Nephron progenitor cell (in vitro differentiated cells): ENCODE data around the gene STKLD1.

Experiments used
- DNase-seq: peaks from one replicate; pipeline ENCODE4 v3.0.0; 2021
- H3K27ac Mint-ChIP-seq: 2 replicates; pipeline ENCODE4 v1.8.0; 2021; ENCODE audit warnings: mild to moderate bottlenecking, moderate library complexity, mixed read lengths
- H3K27me3 Mint-ChIP-seq: 2 replicates; pipeline ENCODE4 v1.8.0; 2021; ENCODE audit warnings: mild to moderate bottlenecking, low read depth, mixed read lengths; ENCODE audit not compliant: poor library complexity
- H3K36me3 Mint-ChIP-seq: 2 replicates; pipeline ENCODE4 v1.8.0; 2021; ENCODE audit warnings: low read depth, mixed read lengths
- H3K4me1 Mint-ChIP-seq: 2 replicates; pipeline ENCODE4 v1.8.0; 2021; ENCODE audit warnings: mixed read lengths
- H3K4me3 Mint-ChIP-seq: 2 replicates; pipeline ENCODE4 v1.8.0; 2021; ENCODE audit warnings: mild to moderate bottlenecking, moderate library complexity, mixed read lengths
- H3K9me3 Mint-ChIP-seq: 2 replicates; pipeline ENCODE4 v1.8.0; 2021; ENCODE audit warnings: mild to moderate bottlenecking, moderate library complexity, mixed read lengths
- CTCF ChIP-seq: fragments of 200-600 bp; sonication (generic); IDR thresholded peaks from 2 replicates; pipeline ENCODE4 v1.5.0; 2021; ENCODE audit warnings: antibody characterized with exemption

Gene STKLD1

GRCh38 chr9:133377721-133378216 lies 1.6 kb downstream of the STKLD1 start:
- Mint-ChIP-seq H3K4me3 (no peak overlapping the region), H3K4me1 (peaks cover 26% of the 10 kb centered on the region), H3K27ac (no peak overlapping the region), H3K36me3 (no peaks in the 10 kb centered on the region), H3K27me3 (peaks cover 5% of the 10 kb centered on the region), H3K9me3 (peaks cover 18% of the 10 kb centered on the region)
- DNase-seq = no peak
- no peak for TF ChIP-seq CTCF

GRCh38 chr9:133378408-133378962 lies 2.3 kb downstream of the STKLD1 start:
- Mint-ChIP-seq H3K4me3 (no peak overlapping the region), H3K4me1 (peaks cover 21% of the 10 kb centered on the region), H3K27ac (no peak overlapping the region), H3K9me3 (peaks cover 18% of the 10 kb centered on the region), H3K36me3 (no peaks in the 10 kb centered on the region), H3K27me3 (peaks cover 5% of the 10 kb centered on the region)
- no peak for TF ChIP-seq CTCF
- DNase-seq = no peak

GRCh38 chr9:133379153-133380086 lies 3.3 kb downstream of the STKLD1 start:
- peaks cover 18% of the 10 kb centered on the region for H3K9me3 Mint-ChIP-seq
- no peak for TF ChIP-seq CTCF
- no peak for DNase-seq
- no peaks in the 10 kb centered on the region for H3K36me3 Mint-ChIP-seq
- peaks cover 14% of the 10 kb centered on the region for H3K4me1 Mint-ChIP-seq
- no peak overlapping the region for H3K27ac Mint-ChIP-seq
- H3K27me3 Mint-ChIP-seq = peaks cover 5% of the 10 kb centered on the region
- peak overlapping the region; percentile 16 for H3K4me3 Mint-ChIP-seq

- no peak for TF ChIP-seq CTCF
- peaks cover 5% of the 10 kb centered on the region for H3K27me3 Mint-ChIP-seq
- DNase-seq = no peak
- peaks cover 18% of the 10 kb centered on the region for H3K9me3 Mint-ChIP-seq
- H3K27ac Mint-ChIP-seq = no peak overlapping the region
- peaks cover 7% of the 10 kb centered on the region for H3K4me1 Mint-ChIP-seq
- H3K36me3 Mint-ChIP-seq = no peaks in the 10 kb centered on the region
- no peak overlapping the region for H3K4me3 Mint-ChIP-seq
These were observed 4.6 kb downstream of the STKLD1 start for GRCh38 chr9:133380734-133381133.

- H3K9me3 Mint-ChIP-seq = peaks cover 11% of the 10 kb centered on the region
- H3K36me3 Mint-ChIP-seq = no peaks in the 10 kb centered on the region
- no peak for TF ChIP-seq CTCF
- H3K27me3 Mint-ChIP-seq = peaks cover 4% of the 10 kb centered on the region
- H3K4me3 Mint-ChIP-seq = no peak overlapping the region
- peaks cover 24% of the 10 kb centered on the region for H3K4me1 Mint-ChIP-seq
- H3K27ac Mint-ChIP-seq = no peak overlapping the region
- DNase-seq = no peak
These were observed 6.5 kb downstream of the STKLD1 start for GRCh38 chr9:133382507-133383141.
